Neural progenitor cell (in vitro differentiated cells): ENCODE data around the gene KLRC4. TPM values are rescaled to one million over a fixed set of nuclear protein-coding genes. Genes with fewer than 3 reads are reported as not detected.

Source experiments
- DNase-seq: peaks from one replicate; pipeline ENCODE4 v3.0.0-alpha.2; 2016; ENCODE audit warnings: low spot score
- H2AFZ ChIP-seq: fragments of 200-600 bp; sonication (generic); replicated peaks from 2 replicates; pipeline ENCODE4 v1.6.1; 2016; ENCODE audit warnings: antibody characterized with exemption
- H3F3A ChIP-seq: fragments of 200-600 bp; sonication (generic); 2 replicates; pipeline ENCODE4 v1.6.1; 2016; ENCODE audit warnings: antibody characterized with exemption, low read depth
- H3K27ac ChIP-seq: fragments of 200-600 bp; sonication (generic); 2 replicates; pipeline ENCODE4 v1.5.1; 2016; ENCODE audit warnings: mild to moderate bottlenecking
- H3K27me3 ChIP-seq: fragments of 200-600 bp; sonication (generic); 2 replicates; pipeline ENCODE4 v1.6.1; 2016; ENCODE audit warnings: mild to moderate bottlenecking, moderate library complexity
- H3K36me3 ChIP-seq: fragments of 200-600 bp; sonication (generic); 2 replicates; pipeline ENCODE4 v1.5.1; 2016
- H3K4me1 ChIP-seq: fragments of 200-600 bp; sonication (generic); 2 replicates; pipeline ENCODE4 v1.6.1; 2016; ENCODE audit warnings: mixed run types
- H3K4me2 ChIP-seq: fragments of 200-600 bp; sonication (generic); 2 replicates; pipeline ENCODE4 v1.6.1; 2016
- H3K4me3 ChIP-seq: fragments of 200-600 bp; sonication (generic); 2 replicates; pipeline ENCODE4 v1.5.1; 2016
- H3K79me2 ChIP-seq: fragments of 200-600 bp; sonication (generic); 2 replicates; pipeline ENCODE4 v1.6.1; 2016; ENCODE audit warnings: low read depth
- H3K9ac ChIP-seq: fragments of 200-600 bp; sonication (generic); 2 replicates; pipeline ENCODE4 v1.6.1; 2016
- H3K9me3 ChIP-seq: fragments of 200-600 bp; sonication (generic); 2 replicates; pipeline ENCODE4 v1.5.1; 2016; ENCODE audit warnings: low read depth
- H4K20me1 ChIP-seq: fragments of 200-600 bp; sonication (generic); 2 replicates; pipeline ENCODE4 v1.6.1; 2016; ENCODE audit warnings: low read depth
- H3K27ac Mint-ChIP-seq: 3 replicates; pipeline ENCODE4 v1.8.0; 2021; ENCODE audit warnings: mixed read lengths
- H3K27me3 Mint-ChIP-seq: 2 replicates; pipeline ENCODE4 v1.8.0; 2022; ENCODE audit warnings: low read depth, mild to moderate bottlenecking, inconsistent platforms, moderate library complexity, mixed read lengths; ENCODE audit not compliant: insufficient read depth
- H3K36me3 Mint-ChIP-seq: 3 replicates; pipeline ENCODE4 v1.8.0; 2021; ENCODE audit warnings: mixed read lengths
- H3K4me1 Mint-ChIP-seq: 3 replicates; pipeline ENCODE4 v1.8.0; 2021; ENCODE audit warnings: mixed read lengths
- H3K4me3 Mint-ChIP-seq: 3 replicates; pipeline ENCODE4 v1.8.0; 2021; ENCODE audit warnings: mild to moderate bottlenecking, moderate library complexity, mixed read lengths
- H3K9me3 Mint-ChIP-seq: 3 replicates; pipeline ENCODE4 v1.8.0; 2020; ENCODE audit warnings: mixed read lengths
- EZH2 ChIP-seq: fragments of 200-600 bp; sonication (generic); IDR thresholded peaks from 2 replicates; pipeline ENCODE4 v1.6.1; 2017; ENCODE audit warnings: antibody characterized with exemption, mild to moderate bottlenecking, moderate library complexity
- EZH2phosphoT487 ChIP-seq: fragments of 200-600 bp; sonication (generic); IDR thresholded peaks from 2 replicates; pipeline ENCODE4 v1.6.1; 2017; ENCODE audit warnings: antibody characterized with exemption
- total RNA-seq: library from RNA; depleted of rRNA; stranded (reverse); fragments of >200 nt; gene quantifications from 2 replicates; pipeline ENCODE4 v1.2.3, GENCODE V29; 2015; ENCODE audit warnings: low replicate concordance
- TF ChIP-seq, protein P1 (sequence below): fragments of 200-600 bp; sonication (generic); IDR thresholded peaks from 2 replicates; pipeline ENCODE4 v1.5.1; 2017; ENCODE audit warnings: antibody characterized with exemption, mild to moderate bottlenecking

Gene KLRC4
- total RNA-seq, 1 donor from 2014 or later: not detected

DNA sequence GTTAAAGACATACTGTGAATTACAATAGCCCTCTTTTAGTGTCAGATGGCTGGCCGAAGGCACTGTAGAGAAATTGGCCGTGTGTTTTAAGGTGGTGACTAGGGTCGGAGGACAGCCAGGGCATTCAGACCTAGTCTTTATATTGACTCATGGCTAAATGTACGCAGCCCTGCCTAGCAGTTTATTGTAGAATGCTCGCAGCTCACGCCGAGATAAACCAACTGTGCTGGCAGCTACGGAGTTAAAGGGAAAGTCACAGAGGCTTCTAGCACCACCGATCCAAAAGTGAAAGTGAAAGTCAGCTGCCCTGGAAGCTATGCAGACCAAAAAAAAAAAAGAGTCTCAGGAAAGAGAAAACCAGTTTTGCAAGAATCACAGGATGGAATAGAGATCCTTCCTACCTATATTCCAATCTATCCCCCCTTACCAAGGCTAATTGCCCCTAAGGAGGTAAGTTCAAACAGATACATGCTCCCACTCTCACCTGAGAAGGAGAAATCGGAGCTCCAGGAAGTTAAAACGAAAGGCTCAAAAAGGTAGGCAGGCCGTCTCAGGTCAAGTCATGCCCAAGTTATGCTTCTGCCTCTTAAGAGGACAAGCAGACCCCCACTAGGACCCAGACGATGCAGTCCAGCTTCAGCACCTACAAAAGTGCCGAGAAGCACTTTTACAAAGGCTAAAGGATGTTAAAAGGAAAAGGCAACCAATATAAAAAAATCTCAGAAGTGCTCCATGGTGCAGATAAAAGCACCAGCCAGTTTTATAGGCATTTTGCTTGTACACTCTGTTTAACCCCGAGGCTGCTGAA, 44.5 kb downstream of the KLRC4 start:
- DNase-seq: peak; percentile 45
- Histone ChIP-seq H3K27ac (no peak overlapping the region), H3K9me3 (no peaks in the 10 kb centered on the region), H3K79me2 (no peaks in the 10 kb centered on the region), H3F3A (peaks cover 11% of the 10 kb centered on the region), H3K27me3 (no peaks in the 10 kb centered on the region), H3K4me1 (peaks cover 36% of the 10 kb centered on the region), H3K9ac (no peak overlapping the region), H4K20me1 (no peaks in the 10 kb centered on the region), H3K4me3 (peak overlapping the region; percentile 30), H3K36me3 (no peaks in the 10 kb centered on the region), H3K4me2 (peak overlapping the region; percentile 74), H2AFZ (peak overlapping the region; percentile 93)
- peaks cover 6% of the 10 kb centered on the region for H3K9me3 Mint-ChIP-seq
- H3K27me3 Mint-ChIP-seq: no peaks in the 10 kb centered on the region
- H3K36me3 Mint-ChIP-seq: peaks cover 2% of the 10 kb centered on the region
- peaks cover 14% of the 10 kb centered on the region for H3K4me1 Mint-ChIP-seq
- H3K4me3 Mint-ChIP-seq: no peak overlapping the region
- H3K27ac Mint-ChIP-seq: no peak overlapping the region
- TF ChIP-seq EZH2phosphoT487 (no peak), EZH2 (no peak)
- TF ChIP-seq, protein P1, sequence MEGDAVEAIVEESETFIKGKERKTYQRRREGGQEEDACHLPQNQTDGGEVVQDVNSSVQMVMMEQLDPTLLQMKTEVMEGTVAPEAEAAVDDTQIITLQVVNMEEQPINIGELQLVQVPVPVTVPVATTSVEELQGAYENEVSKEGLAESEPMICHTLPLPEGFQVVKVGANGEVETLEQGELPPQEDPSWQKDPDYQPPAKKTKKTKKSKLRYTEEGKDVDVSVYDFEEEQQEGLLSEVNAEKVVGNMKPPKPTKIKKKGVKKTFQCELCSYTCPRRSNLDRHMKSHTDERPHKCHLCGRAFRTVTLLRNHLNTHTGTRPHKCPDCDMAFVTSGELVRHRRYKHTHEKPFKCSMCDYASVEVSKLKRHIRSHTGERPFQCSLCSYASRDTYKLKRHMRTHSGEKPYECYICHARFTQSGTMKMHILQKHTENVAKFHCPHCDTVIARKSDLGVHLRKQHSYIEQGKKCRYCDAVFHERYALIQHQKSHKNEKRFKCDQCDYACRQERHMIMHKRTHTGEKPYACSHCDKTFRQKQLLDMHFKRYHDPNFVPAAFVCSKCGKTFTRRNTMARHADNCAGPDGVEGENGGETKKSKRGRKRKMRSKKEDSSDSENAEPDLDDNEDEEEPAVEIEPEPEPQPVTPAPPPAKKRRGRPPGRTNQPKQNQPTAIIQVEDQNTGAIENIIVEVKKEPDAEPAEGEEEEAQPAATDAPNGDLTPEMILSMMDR: no peak

DNA sequence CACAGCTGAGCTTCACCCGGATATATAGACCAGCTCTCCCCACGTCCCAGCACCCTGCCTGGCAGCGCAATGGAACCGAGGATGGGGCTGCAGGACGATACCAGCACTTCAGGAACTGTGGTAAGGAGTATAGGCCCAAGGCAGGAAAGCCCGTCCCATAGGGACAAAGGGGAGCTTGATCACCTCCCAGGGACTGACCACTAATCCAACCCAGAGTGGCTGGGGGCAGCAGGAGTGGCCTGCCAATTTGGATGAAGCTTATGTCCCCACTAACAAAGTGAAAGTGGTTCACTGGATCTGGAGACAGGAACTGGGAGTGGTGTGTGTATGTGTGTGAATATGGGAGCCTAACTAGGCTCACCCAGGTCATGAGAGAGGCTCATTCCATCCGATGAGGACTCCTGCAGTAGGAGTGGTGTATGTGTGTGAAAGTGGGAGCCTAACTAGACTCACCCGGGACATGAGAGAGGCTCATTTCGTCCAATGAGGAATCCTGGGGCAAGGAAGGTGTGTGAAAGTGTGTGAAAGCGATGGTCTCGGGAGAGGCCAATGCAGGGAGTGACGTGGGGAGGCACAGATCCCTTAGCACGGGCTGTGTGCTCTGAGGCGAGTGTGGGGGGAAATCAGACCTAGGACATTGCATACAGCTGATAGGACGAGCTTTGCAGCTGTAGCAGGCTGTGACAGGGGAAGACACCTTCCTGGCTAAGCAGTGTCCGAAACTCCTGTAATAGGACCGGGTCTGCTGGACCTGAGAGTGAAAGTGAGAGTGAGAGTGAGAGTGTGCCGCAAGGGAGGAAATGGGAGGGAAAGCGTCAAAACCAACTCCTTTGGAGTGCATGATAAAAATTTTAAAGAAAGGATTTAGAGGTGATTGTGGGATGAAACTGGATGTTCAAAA, 45.4 kb downstream of the KLRC4 start:
- Histone ChIP-seq H3K9me3 (no peaks in the 10 kb centered on the region), H3K9ac (no peak overlapping the region), H3K27ac (no peak overlapping the region), H3K4me3 (peak overlapping the region; percentile 30), H3K4me2 (peak overlapping the region; percentile 74), H3K4me1 (peaks cover 36% of the 10 kb centered on the region), H3K79me2 (no peaks in the 10 kb centered on the region), H3F3A (peaks cover 11% of the 10 kb centered on the region), H3K27me3 (no peaks in the 10 kb centered on the region), H4K20me1 (no peaks in the 10 kb centered on the region), H3K36me3 (no peaks in the 10 kb centered on the region), H2AFZ (peak overlapping the region; percentile 93)
- no peaks in the 10 kb centered on the region for H3K27me3 Mint-ChIP-seq
- TF ChIP-seq, protein P1: no peak
- TF ChIP-seq EZH2phosphoT487: no peak
- no peak for TF ChIP-seq EZH2
- peaks cover 6% of the 10 kb centered on the region for H3K9me3 Mint-ChIP-seq
- H3K36me3 Mint-ChIP-seq: peaks cover 2% of the 10 kb centered on the region
- peaks cover 14% of the 10 kb centered on the region for H3K4me1 Mint-ChIP-seq
- no peak overlapping the region for H3K27ac Mint-ChIP-seq
- peak; percentile 41 for DNase-seq
- H3K4me3 Mint-ChIP-seq: no peak overlapping the region

DNA sequence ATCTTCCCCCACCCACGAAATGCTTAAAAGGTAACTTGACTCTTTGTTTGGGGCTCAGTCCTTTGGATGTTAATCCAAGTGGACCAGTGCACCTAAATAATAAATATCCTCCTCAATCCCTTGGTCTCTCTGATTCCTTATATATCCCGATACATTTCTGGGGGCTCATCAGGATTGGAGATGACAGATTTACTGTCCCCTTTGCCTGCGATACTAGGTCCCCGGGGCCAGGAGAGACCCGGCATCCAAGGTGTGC, 46.0 kb downstream of the KLRC4 start:
- Mint-ChIP-seq H3K36me3 (peaks cover 2% of the 10 kb centered on the region), H3K27ac (no peak overlapping the region), H3K4me1 (peaks cover 14% of the 10 kb centered on the region), H3K4me3 (no peak overlapping the region), H3K27me3 (no peaks in the 10 kb centered on the region), H3K9me3 (peaks cover 5% of the 10 kb centered on the region)
- H3K9me3 ChIP-seq: no peaks in the 10 kb centered on the region
- peaks cover 36% of the 10 kb centered on the region for H3K4me1 ChIP-seq
- H3K36me3 ChIP-seq: no peaks in the 10 kb centered on the region
- H3K4me3 ChIP-seq: peak overlapping the region; percentile 1
- H2AFZ ChIP-seq: peak overlapping the region; percentile 93
- peaks cover 11% of the 10 kb centered on the region for H3F3A ChIP-seq
- no peaks in the 10 kb centered on the region for H3K27me3 ChIP-seq
- no peak for DNase-seq
- no peak overlapping the region for H3K9ac ChIP-seq
- H3K4me2 ChIP-seq: peak overlapping the region; percentile 74
- H3K27ac ChIP-seq: no peak overlapping the region
- TF ChIP-seq, protein P1: no peak
- no peaks in the 10 kb centered on the region for H4K20me1 ChIP-seq
- no peaks in the 10 kb centered on the region for H3K79me2 ChIP-seq
